H54 (cell line): ENCODE results near the gene AHNAK2.

ENCODE experiments used
- DNase-seq: peaks from one replicate; pipeline ENCODE4 v3.0.0; 2011; ENCODE audit warnings: low spot score, mixed read lengths; ENCODE audit not compliant: insufficient read length
- FAIRE-seq: peaks from 3 replicates; lab custom pipeline; 2011; peaks lifted over from hg19 to GRCh38; lab: Jason Lieb, UNC
- POLR2A ChIP-seq: IDR thresholded peaks from 2 replicates; pipeline ENCODE4 v1.6.1; 2011; ENCODE audit warnings: low read depth, mild to moderate bottlenecking, low read length

Gene AHNAK2

GRCh38 chr14:104942586-104942985, 35.6 kb downstream of the AHNAK2 start:
- DNase-seq (no peak), FAIRE-seq (no peak)
- no peak for TF ChIP-seq POLR2A

DNA sequence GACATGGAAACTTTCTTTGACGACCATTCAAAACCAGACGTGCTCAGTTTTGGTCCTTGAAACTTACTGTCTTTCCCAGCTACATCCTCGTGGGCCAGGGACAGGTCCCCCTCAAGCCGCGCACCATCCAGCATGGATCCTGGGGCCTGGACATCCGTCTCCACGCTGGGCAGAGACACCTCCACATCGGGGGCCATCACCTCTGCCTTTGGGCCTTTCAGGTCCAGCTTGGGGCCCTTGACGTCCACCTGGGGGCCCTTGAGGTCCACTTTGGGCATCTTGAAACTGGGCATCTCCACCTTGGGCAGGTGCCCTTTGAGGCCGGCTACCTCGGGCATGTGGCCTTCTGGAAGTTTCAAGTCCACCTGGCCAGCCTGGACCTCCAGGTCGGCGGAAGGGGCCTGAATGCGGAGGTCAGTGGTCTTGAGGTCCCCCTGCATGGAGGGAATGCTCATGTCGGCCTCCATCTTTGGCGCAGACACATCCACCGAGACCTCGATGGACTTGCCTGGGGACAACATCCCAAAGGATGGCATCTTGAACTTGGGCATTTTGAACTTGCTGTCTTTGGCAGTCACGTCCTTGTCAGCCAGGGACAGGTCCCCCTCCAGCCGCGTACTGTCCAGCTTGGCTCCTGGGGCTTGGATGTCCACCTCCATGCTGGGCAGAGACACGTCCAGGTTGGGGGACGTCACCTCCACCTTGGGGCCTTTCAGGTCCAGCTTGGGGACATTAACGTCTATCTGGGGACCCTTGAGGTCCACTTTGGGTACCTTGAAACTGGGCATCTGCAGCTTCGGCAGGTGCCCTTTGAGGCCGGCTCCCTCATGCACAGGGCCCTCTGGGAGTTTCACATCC, 36.4 kb downstream of the AHNAK2 start:
- no peak for FAIRE-seq
- TF ChIP-seq POLR2A, result no peak
- DNase-seq, result no peak

DNA sequence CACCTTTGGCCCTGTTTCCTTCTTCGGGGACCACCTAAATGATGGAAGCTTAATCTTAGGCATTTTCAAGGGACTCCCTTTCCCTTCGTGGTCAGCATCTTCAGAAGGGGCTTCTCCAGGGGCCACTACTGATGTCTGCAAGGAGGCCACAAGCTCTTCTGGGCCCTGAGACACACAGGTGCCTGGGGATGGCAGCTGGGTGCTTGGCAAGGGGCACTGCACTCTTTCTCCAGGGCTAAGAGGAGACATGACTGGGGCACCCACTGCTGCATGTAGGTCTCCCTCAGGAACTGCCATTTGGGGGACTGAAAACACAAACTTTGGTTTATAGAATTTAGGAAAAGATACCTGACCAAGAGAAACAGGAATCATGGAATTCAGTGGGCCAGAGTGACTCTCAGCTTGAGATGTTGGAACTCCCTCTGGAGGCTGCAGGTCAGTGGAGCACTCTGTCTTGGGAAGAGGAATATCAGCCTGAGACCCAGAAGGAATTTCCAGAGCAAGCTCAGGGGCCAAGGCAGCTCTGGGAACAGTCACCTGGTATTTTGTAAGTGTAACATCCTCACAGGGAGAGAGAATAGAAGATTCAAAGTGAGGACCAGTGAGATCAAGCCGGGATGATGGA, 37.5 kb downstream of the AHNAK2 start:
- FAIRE-seq (no peak), DNase-seq (no peak)
- no peak for TF ChIP-seq POLR2A

DNA sequence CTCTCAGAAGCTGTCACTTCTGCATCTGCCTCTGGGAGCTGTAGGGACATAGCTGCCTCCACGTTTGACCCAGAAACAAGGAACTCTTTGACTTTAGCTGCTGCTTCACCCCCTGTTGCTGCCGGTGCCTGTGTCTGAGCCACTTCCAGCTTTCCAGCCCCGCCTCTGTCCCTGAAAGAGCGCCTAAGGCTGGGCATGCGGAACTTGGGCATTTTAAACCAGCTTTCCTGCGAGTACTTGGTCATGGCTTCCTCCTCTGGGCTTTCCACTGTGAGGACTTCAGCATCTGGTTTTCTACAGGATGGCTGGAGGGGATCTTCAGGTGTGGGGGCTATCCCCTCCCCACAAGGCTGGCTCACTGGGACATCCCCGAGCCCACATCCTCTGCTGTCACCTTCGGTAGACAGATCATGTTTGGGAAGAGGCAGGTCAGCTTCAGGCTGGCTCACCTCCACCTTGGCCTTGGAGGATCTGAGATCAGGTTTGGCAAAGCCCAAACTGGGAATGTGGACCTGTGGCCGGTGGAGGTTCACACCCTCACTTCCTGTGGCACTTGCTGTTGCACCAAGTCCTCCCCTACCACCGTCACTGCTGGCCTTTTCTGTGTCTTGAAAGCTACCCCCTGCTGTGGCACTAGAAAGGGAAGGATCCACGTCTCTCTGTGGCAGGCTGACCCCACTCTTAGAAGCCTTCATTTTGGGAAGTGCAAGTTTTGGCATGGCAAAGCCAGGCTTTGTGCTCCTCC, 38.3 kb downstream of the AHNAK2 start:
- no peak for TF ChIP-seq POLR2A
- FAIRE-seq, result no peak
- DNase-seq, result no peak

DNA sequence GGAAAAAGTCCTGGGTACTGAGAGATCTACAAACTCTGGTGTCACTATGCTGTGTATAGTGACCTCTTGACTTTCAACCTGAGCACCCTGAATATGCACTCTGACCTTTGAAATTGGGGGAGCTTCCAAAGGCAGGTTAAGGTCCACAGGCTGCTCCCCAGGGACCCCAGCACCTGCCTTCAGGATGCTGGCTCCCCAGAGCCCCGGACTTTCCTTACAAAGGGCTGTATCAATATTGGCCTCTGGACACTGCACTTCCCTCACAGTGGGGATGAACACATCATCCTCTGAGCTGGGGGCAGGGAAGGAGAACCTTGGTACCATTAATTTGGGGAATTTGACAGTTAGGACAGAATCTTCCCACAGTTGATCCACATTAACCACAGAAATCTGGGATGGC, 39.2 kb downstream of the AHNAK2 start:
- TF ChIP-seq POLR2A, result no peak
- no peak for DNase-seq
- no peak for FAIRE-seq

- no peak for DNase-seq
- TF ChIP-seq POLR2A, result no peak
- FAIRE-seq, result no peak
These were observed 39.7 kb downstream of the AHNAK2 start for GRCh38 chr14:104938436-104938835.

DNA sequence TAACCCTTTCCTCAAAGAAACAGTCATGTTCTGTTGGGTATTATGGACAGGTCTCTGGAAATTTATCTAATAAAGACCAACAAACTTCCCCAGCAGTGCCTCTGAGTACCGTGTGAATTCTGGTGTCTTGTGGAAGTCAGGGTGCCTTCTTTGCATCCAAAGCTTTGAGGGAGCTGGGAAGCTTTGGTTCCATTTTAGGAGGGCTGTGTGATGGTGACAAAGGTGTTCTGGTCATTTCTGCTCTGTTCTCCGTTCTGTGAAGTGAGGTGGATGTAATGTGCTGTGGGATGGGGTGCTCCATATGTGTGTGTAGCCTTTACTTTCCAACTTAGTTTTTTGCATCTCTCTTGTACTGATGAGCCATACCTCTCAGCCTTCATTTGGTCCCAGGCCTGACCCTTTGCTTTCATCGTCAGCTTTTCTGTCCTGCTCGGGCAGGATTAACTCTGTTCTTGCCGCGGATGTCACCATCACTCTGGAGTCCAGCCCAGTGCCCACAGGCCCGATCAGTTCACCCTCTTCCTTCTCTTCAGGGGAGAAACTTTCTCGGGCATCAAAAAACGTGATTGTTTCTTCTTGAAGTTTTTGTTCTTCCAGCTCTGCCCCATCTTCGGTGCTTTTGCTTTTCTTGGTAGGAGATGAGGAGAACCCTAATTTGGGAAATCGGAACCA, 40.3 kb downstream of the AHNAK2 start:
- FAIRE-seq (no peak), DNase-seq (no peak)
- no peak for TF ChIP-seq POLR2A

- no peak for TF ChIP-seq POLR2A
- FAIRE-seq, result no peak
- DNase-seq, result no peak
These were observed 41.0 kb downstream of the AHNAK2 start for GRCh38 chr14:104937161-104937560.

DNA sequence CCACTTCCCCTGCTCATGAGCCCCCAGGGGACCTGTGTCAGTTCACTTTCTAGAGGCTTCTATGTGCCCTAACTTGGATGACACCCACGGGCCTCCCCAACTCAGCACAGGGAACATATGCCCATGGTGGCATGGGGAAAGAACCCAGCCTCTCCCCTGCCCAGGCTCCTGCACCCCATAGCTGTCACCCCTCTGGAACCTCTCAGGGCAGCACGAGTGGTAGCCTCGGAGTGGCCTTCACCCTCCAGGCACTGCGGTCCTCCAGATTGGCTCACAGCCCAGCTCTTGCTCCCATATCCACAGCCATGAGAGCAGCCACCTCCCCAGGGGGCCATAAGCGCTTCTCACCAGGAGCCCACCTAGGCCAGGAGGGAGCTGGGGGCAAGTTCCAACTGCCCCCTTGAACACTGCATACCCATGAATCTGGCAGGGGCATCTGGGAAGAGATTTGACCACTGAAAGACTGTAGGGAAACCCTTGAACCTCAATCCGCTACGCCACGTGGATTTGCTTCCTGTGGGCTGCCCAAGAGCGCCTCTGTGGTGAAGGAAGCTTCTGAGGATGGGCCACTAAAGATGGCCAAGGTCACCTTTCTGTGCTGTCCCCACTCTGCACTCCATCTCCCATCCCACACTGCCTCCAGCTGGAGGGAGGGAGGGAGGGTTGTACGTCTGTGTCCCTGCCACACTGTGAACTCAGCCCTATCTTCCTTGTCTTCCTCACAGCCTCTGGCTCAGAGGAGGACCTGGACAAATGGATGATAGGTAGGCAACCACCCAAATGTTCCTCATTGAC, 41.6 kb downstream of the AHNAK2 start:
- DNase-seq (no peak), FAIRE-seq (no peak)
- no peak for TF ChIP-seq POLR2A

DNA sequence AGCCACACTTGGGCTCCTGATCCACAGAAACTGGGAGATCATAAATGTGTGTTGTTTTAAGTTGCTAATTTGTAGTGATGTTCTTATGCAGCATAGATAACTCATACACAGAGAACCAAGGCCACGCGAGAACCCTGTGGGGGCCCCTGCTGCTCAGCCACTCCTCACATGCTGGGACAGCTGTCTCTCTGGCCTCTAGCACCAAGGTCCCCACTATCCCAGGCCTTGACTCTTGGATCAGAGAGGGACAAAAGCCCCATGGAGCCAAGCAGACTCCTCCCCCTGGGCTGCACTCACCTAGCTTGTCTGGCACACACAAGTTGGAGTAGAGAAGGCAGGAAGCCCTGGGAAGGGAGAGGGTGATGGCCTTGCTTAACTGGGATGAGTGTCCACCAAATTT, 42.2 kb downstream of the AHNAK2 start:
- FAIRE-seq, result no peak
- no peak for DNase-seq
- no peak for TF ChIP-seq POLR2A

DNA sequence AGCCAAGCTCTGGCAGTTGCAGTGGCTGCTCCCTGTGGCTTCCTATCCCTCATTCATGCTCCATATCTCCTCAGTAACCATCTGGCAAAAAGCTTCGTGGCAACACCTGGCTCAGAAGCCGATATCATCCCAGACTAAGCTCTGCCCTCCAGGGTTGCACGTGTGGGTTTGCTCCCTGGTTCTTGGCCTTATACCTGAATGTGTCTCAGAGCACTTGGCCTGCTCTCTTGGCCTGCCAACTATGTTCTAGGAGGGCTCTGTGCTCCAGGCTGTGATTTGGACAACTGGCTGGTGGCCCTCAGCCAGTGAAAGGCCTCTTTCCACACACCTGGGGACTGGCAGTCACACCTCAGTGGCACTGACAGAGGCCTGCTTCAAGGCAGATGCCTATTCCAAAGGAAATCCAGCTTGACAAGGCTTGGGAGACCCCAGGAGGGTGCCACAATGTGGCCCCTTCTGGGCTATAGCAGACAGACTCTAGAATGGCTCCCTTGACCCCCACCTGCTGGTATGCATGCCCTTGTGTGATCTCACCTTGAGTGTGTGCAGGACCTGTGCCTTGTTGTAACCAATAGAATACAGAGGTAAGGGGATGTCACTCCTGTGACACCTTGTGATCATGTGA, 43.0 kb downstream of the AHNAK2 start:
- TF ChIP-seq POLR2A, result no peak
- no peak for FAIRE-seq
- no peak for DNase-seq
